Activated T-cell treated with anti-CD3 and anti-CD28 coated beads for 4 hours (primary cell): ENCODE data around the gene MCFD2.
"Not testable (repeated sequence)": the region's sequence is repeated elsewhere in the genome, so short reads cannot be mapped to it uniquely, and the experiment has no call there.

Experiments used
- DNase-seq: peaks from one replicate; pipeline ENCODE4 v3.0.0-alpha.2; 2020

MCFD2 gene

GRCh38 chr2:46936566-46936965, 21.0 kb upstream of the MCFD2 start:
- no peak for DNase-seq

DNA sequence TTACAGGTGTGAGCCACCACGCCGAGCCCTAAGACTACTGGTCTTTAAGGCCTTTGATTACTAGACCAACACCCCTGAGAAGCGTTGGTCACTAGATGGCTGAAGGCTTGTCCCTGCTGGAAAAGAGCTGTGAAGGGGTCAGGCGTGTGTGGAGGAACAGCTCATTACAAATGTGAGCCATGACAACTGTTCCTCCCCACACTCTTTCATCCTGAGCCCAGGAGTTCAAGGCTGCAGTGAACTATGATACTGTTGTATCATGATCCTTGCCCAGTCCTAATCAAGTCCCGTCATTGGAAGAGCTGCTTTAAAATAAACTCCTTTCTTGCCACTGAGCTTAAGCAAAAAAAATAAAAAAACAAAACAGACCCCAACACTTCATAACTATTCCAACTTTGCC, 19.5 kb upstream of the MCFD2 start:
- DNase-seq, result no peak

DNA sequence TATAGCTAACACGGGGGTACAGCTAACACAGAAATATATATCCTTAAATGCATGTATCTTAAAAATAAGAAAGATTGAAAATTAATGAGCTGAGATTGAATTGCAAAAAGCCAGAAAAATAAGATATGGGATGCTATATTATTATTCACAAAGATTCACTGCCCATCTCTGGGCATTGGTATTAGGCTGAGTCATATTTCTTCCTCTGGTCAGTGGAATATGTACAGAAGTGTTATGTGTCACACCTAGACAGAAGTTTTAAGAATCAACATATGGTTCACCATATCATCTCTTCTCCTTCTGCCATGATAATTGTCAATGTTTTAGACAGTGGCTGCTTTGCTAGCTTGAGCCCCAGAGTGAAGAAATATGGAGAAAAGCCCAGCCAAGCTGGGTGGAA, 14.0 kb upstream of the MCFD2 start:
- no peak for DNase-seq

DNA sequence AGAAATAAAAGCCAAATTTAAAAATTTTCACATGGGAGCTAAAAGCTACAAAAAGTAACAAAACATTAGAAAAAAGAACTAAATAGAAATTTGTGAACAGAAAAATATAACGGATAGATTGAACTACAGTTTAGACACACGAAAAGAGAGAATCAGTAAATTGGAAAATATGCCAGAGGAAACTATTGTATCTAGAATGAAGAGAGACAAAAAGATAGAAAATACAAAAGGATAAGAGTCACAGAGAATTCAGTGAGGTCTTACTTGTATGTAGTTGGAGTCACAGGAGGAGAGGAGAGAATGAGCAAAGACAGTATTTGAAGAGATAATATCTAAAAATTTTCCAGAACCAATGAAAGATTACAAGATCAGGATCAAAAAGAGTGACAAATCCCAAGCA, 11.3 kb upstream of the MCFD2 start:
- no peak for DNase-seq

- DNase-seq, result no peak
These were observed 10.1 kb upstream of the MCFD2 start for GRCh38 chr2:46925474-46926351.

DNA sequence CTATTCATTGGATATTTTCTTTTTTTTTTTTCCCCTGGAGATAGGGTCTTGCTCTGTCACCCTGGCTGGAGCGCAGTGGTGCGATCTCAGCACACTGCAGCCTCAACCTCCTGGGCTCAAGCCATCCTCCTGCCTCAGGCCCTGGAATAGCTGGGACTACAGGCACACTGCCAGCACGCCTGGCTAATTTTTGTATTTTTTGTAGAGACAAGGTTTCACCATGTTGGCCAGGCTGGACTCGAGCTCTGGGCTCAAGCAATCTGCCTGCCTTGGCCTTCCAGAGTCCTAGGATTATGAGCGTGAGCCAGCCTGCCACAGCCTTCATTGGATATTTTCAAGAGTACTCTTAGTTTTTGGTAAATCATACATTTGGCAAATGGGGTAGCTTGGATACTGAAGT, 9.0 kb upstream of the MCFD2 start:
- DNase-seq, result no peak

- DNase-seq, result no peak
These were observed 8.4 kb upstream of the MCFD2 start for GRCh38 chr2:46924038-46924437.

DNA sequence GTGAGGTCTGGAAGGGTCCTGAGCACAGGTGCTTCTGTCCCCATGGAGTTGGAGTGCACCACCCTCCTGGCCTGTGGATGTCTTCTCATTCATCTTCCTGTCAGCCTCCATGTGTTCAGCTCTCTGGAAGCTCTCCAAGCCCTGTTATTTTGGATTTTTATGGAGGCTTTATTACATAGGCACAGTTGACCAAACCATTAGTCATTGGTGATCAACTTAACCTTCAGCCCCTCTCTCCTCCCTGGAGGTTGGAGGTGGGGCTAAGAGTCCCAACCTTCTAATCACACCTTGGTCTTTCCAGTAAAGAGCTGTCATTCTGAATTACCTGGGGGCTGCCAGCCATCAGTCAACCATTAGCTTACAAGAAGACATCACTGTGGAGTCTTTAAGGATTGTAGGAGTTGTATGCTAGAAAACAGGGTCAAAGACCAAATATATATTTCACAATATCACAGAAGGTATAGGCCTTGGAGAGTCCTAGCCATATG, 7.5 kb upstream of the MCFD2 start:
- no peak for DNase-seq

DNA sequence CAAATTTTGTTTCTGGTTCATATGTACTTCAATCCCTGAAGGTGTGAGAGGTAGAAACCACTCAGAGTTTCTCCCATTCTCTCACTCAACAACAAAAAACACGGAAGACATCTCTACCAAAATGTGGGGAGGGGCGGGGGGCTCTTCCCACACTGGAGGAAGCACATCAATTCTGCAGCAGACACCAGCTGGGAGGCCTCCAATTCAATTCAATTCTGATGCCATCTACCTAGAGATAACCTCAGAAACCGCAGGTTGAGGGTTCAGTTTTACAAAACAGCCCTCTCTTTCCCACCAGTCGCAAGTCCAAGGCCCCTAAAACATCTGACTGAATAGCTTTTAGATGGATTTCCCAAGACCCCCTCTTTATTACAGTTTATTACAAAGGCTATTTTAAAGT, 7.0 kb upstream of the MCFD2 start:
- no peak for DNase-seq

DNA sequence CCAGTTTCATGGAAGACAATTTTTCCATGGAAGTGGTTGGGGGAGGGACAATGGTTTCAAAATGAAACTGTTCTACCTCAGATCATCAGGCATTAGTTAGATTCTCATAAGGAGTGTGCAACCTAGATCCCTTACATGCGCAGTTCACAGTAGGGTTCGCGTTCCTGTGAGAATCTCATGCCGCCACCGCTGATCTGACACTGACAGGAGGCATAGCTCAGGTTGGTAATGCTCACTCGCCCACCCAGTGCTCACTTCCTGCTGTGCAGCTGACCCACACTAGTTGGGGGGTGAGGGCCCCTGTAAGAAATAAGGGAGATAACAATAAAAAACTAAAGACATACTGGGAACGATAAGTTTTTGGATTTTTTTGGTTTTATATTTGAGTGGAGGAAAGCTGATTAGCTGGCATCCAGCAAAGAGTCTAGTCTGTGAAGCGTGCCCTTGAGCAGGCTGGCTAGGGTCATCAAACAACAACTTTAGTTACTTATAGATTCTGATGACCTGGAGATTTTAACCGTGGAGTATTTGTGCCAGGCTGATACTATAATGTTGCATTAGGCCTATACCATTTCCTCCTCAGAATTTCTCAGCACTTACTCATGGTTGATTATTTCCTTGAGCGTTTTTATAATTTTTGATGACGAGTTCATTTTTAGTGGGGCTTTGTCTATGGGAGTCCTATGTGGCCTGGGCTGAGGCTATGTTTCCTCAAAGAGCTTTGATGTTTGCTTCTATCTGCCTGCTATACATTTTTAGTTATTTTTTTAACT, 6.3 kb upstream of the MCFD2 start:
- no peak for DNase-seq

DNA sequence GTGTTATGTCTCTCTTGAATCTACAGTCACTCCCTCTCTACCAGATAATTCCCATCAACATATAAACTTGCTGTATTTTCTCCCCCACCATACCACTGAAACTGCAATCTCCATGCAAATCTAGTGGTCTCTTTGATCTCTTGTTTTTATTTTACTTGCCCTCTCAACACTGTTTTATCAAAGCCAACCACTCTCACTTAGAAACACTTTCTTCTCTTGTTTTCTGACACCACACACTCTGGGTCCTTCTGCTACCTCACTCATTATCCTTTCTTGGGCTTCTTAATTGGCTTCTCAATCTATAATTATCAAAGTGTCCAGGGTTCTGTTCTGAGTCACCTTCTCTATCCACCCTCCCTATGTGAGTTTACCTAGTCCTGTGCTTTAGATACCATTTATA, 2.0 kb upstream of the MCFD2 start:
- no peak for DNase-seq

DNA sequence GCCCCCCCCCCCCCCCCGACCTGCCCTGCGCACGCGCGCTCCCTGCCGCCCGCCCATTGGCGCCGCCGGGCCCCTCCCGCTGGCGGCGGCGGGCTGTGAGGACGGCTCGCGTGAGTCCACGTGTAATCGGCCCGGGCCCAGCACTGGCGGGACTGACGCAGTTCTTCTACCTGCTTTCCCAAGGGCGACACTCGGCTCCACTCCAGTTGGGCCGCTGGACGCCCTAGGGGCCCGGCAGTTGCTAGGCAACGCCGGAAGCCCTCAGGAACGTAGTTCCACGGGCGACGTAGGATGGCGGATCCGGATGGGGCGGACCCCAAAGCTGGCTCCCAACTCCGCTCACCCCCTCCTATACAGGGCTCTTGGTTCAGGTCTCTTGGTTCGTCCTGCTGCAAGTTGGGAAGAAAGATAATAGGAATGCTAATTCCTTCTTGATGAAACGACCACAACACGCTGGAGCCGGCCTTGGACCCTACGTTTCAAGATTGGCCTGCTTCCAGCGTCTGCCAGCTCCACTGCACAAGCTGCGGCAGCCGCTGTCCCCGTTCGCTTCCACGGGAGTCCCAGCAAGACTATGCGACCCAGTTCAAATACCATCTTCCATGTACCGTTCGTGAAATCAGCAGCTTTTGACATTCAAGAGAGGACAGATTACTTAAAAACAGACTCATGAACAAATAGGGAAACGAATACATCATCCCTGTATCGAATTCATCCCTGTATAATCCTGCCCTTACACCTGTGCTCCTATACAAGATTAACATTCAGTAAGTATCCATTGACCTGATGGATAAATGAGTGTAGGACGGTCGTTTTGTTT, 415 bp upstream of the MCFD2 start:
- DNase-seq, result peak; percentile 63

GRCh38 chr2:46914578-46915230, 902 bp downstream of the MCFD2 start:
- no peak for DNase-seq

DNA sequence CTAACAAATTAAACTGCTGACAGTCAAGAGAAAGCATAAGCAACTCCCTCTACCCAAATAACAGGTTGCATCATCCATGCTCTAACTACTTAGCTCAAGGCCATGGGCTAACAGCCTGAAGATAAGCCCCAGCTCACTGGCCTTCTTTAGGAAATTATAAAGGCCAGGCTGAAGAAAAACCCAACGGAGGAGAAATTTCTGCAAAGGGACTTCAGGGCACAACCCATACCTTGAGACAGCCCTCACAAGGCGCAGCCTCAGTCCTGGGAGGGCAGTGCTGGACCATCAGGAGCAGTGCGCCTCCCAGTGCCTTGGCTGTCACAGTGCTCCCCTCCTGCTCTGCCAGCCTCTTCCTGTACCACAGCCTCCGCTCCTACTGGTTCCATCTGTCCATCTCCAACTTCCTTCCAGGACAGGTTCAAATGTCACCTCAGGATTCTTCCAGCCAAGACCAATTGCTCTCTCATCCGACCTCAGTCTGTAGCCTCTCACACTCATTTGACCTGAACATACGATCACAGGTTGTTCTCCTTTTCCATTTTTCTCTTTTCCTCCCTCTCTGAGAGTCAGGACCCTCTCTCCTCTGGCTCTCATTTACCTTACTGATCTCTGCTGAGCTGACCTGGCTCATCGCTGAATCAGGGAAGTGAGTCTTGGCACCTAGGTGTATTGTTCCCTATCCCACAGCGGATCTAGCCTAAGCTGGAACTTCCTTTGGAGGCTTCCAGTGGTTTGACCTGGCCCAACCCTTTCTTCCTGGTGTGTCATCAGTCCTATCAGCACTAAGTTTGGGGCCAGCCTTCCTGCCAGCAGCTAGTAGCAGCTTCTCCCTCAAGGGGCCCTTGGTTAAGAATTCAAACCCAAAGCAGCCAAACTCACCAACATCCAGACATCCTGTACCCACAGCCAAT, 1.9 kb downstream of the MCFD2 start:
- DNase-seq, result no peak

DNA sequence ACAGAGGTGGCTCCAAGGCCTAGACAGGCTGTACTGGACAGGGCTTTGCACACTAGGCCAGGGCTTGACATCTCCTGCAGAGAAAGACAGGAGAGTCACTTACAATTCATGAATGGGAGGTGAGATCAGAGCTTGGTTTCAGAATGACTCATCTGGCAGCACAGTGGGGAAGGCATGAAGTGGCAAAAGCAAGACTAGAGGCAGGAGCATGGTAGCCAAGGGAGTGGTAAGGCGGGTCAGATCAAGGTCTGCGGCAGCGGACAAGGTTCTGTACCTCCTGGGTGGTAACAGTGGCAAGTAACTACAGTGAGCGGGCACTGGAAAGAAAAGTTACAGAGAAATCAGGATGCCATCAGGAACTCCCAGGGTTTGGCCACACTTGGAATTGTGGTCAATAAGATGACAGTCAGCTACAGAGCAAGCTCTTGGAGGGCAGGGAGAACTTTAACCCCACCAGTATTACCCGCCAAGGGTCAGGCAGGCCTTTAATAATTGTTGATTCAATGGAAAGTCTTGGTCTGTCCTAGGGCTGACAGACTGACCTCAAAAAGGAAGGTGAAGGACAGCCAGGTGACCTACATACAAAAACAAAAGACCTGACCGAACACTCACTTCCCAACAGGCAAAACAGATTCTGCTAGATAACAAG, 5.7 kb downstream of the MCFD2 start:
- DNase-seq, result no peak

DNA sequence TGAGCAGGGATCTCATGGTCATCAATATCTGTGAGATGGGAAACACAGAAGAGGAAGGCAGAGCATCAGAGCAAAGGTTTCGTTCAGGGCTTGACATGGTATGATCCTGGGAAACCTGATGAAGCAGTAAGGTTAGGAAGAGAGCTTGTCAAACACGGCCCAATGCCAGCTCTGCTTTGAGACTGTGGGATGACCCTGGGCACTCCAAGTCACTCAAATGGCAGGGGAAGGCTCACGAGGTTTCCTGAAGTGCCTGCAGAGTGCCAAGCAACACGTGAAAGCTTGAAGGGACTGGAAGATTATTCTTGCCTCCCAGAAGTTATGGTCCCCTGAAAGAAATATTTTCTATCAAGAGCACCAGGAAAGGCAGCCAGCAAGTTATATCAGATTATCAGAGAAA, 6.5 kb downstream of the MCFD2 start:
- no peak for DNase-seq

- DNase-seq, result not testable (repeated sequence)
These were observed 10.5 kb downstream of the MCFD2 start for GRCh38 chr2:46904908-46905678.

DNA sequence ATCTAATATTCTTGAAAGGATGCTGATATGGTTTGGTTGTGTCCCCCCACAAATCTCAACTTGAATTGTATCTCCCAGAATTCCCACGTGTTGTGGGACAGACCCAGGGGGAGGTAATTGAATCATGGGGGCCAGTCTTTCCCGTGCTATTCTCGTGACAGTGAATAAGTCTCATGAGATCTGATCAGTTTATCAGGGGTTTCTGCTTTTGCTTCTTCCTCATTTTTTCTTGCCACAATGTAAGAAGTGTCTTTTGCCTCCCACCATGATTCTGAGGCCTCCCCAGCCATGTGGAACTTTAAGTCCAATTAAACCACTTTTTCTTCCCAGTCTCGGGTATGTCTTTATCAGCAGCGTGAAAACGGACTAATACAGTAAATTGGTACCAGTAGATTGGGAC, 12.6 kb downstream of the MCFD2 start:
- DNase-seq, result not testable (repeated sequence)

- no peak for DNase-seq
These were observed 13.1 kb downstream of the MCFD2 start for GRCh38 chr2:46902465-46902864.

- DNase-seq, result no peak
These were observed 14.0 kb downstream of the MCFD2 start for GRCh38 chr2:46901611-46902010.
